H1 (cell line): Measurements from ENCODE around the gene LYZL4. TPM values are rescaled to one million over a fixed set of nuclear protein-coding genes. Genes with fewer than 3 reads are reported as not detected.

ENCODE experiments used
- RAD21 ChIP-seq, 2 experiments: IDR thresholded peaks in 1 of 2; conservative IDR thresholded peaks in 1 of 2; 2 replicates each; pipeline ENCODE4 v1.6.1; 2011; ENCODE audit warnings: low read depth in 2 of 2, low read length in 2 of 2, improper control_type of control experiment in 1 of 2, inconsistent platforms in 1 of 2, mild to moderate bottlenecking in 1 of 2, moderate library complexity in 1 of 2
- RNF2 ChIP-seq: fragments of 200-900, 300-1000 bp; sonication (generic); IDR thresholded peaks from 2 replicates; pipeline ENCODE4 v1.7.1; 2016; ENCODE audit warnings: borderline replicate concordance, low read depth, mild to moderate bottlenecking, antibody characterized with exemption, low read length; ENCODE audit not compliant: poor library complexity, severe bottlenecking; ENCODE audit errors: missing control alignments
- SP1 ChIP-seq: IDR thresholded peaks from 2 replicates; pipeline ENCODE4 v1.6.1; 2011; ENCODE audit warnings: low read depth, low read length
- SP2 ChIP-seq: IDR thresholded peaks from 2 replicates; pipeline ENCODE4 v1.6.1; 2012; ENCODE audit warnings: mild to moderate bottlenecking, low read length, inconsistent platforms
- SP4 ChIP-seq: IDR thresholded peaks from 2 replicates; pipeline ENCODE4 v1.6.1; 2012; ENCODE audit warnings: low read length, inconsistent platforms
- SUZ12 ChIP-seq: fragments of 200-600 bp; sonication (generic); IDR thresholded peaks from 2 replicates; pipeline ENCODE4 v1.6.1; 2012; ENCODE audit warnings: mild to moderate bottlenecking, inconsistent platforms, low read length, moderate library complexity, mixed read lengths
- polyA plus RNA-seq, 7 experiments: library from polyadenylated mRNA; depleted of rRNA in 3 of 7; stranded (reverse) in 5 of 7; unstranded in 2 of 7; fragments of >200 nt in 5 of 7; fragments of 200-250 nt in 2 of 7; gene quantifications; 1 replicate in 5 of 7; 2 replicates in 1 of 7; 4 replicates in 1 of 7; pipeline versions ENCODE4 v1.2.1 to v1.2.3, GENCODE V29; 2011 to 2013; ENCODE audit warnings: missing spikeins in 2 of 7, mixed read lengths in 2 of 7
- total RNA-seq: library from RNA; stranded (reverse); fragmentation: NEBNext Ultra II Directional; extraction: Animal tissue kit (Norgen Biotek cat#: 25700); gene quantifications from 2 replicates; pipeline ENCODE4 v1.2.1, GENCODE V29; 2021
- TF ChIP-seq, protein P1 (sequence below): fragments of 300-600 bp; sonication (generic); IDR thresholded peaks from 2 replicates; pipeline ENCODE4 v1.7.1; 2012; ENCODE audit warnings: low read length, moderate library complexity, mild to moderate bottlenecking, inconsistent platforms; ENCODE audit not compliant: insufficient replicate concordance

LYZL4 gene
- total and polyA plus RNA-seq, 2 of the 8 experiments (the other 6 are each of a cell fraction or from before 2014, with no cell fraction given): not detected

DNA sequence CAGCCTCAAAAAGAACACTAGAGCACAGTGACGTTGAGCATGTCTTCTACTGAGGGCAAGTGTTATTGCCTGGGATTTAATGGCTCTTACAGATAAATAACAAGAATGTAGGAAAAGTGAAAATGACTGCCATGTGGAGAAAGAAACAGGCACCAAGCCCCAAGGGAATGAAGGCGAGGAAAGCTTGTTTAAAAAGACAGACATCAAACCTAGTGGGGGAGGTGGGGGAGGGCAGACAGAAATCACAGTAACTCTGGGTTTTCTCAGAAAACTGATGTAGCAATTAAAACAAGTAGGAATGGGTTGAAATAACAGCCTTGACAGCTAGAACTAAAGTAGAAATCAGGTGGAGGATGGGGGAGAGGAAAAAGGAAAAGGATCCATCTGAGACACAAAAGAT is 18.4 kb upstream of the LYZL4 start (continued):
- TF ChIP-seq, protein P1, sequence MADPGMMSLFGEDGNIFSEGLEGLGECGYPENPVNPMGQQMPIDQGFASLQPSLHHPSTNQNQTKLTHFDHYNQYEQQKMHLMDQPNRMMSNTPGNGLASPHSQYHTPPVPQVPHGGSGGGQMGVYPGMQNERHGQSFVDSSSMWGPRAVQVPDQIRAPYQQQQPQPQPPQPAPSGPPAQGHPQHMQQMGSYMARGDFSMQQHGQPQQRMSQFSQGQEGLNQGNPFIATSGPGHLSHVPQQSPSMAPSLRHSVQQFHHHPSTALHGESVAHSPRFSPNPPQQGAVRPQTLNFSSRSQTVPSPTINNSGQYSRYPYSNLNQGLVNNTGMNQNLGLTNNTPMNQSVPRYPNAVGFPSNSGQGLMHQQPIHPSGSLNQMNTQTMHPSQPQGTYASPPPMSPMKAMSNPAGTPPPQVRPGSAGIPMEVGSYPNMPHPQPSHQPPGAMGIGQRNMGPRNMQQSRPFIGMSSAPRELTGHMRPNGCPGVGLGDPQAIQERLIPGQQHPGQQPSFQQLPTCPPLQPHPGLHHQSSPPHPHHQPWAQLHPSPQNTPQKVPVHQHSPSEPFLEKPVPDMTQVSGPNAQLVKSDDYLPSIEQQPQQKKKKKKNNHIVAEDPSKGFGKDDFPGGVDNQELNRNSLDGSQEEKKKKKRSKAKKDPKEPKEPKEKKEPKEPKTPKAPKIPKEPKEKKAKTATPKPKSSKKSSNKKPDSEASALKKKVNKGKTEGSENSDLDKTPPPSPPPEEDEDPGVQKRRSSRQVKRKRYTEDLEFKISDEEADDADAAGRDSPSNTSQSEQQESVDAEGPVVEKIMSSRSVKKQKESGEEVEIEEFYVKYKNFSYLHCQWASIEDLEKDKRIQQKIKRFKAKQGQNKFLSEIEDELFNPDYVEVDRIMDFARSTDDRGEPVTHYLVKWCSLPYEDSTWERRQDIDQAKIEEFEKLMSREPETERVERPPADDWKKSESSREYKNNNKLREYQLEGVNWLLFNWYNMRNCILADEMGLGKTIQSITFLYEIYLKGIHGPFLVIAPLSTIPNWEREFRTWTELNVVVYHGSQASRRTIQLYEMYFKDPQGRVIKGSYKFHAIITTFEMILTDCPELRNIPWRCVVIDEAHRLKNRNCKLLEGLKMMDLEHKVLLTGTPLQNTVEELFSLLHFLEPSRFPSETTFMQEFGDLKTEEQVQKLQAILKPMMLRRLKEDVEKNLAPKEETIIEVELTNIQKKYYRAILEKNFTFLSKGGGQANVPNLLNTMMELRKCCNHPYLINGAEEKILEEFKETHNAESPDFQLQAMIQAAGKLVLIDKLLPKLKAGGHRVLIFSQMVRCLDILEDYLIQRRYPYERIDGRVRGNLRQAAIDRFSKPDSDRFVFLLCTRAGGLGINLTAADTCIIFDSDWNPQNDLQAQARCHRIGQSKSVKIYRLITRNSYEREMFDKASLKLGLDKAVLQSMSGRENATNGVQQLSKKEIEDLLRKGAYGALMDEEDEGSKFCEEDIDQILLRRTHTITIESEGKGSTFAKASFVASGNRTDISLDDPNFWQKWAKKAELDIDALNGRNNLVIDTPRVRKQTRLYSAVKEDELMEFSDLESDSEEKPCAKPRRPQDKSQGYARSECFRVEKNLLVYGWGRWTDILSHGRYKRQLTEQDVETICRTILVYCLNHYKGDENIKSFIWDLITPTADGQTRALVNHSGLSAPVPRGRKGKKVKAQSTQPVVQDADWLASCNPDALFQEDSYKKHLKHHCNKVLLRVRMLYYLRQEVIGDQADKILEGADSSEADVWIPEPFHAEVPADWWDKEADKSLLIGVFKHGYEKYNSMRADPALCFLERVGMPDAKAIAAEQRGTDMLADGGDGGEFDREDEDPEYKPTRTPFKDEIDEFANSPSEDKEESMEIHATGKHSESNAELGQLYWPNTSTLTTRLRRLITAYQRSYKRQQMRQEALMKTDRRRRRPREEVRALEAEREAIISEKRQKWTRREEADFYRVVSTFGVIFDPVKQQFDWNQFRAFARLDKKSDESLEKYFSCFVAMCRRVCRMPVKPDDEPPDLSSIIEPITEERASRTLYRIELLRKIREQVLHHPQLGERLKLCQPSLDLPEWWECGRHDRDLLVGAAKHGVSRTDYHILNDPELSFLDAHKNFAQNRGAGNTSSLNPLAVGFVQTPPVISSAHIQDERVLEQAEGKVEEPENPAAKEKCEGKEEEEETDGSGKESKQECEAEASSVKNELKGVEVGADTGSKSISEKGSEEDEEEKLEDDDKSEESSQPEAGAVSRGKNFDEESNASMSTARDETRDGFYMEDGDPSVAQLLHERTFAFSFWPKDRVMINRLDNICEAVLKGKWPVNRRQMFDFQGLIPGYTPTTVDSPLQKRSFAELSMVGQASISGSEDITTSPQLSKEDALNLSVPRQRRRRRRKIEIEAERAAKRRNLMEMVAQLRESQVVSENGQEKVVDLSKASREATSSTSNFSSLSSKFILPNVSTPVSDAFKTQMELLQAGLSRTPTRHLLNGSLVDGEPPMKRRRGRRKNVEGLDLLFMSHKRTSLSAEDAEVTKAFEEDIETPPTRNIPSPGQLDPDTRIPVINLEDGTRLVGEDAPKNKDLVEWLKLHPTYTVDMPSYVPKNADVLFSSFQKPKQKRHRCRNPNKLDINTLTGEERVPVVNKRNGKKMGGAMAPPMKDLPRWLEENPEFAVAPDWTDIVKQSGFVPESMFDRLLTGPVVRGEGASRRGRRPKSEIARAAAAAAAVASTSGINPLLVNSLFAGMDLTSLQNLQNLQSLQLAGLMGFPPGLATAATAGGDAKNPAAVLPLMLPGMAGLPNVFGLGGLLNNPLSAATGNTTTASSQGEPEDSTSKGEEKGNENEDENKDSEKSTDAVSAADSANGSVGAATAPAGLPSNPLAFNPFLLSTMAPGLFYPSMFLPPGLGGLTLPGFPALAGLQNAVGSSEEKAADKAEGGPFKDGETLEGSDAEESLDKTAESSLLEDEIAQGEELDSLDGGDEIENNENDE: no peak
- no peak for TF ChIP-seq SP1
- no peak for TF ChIP-seq SP2
- TF ChIP-seq RNF2: no peak
- TF ChIP-seq SP4: no peak
- no peak for TF ChIP-seq RAD21 (IDR thresholded peaks at IDR 0.05 in 1 of 2, conservative IDR thresholded peaks at IDR 0.05 in 1 of 2; ENCODE audit: low read depth in 2 of 2, low read length in 2 of 2)
- no peak for TF ChIP-seq SUZ12
